Osteocyte (in vitro differentiated cells): ENCODE data around the gene ZNF48. TPM values are rescaled to one million over a fixed set of nuclear protein-coding genes. Genes with fewer than 3 reads are reported as not detected.

Experiments used
- DNase-seq: peaks from one replicate; pipeline ENCODE4 v3.0.0; 2021; ENCODE audit warnings: mixed read lengths; ENCODE audit not compliant: unreplicated experiment; ENCODE audit errors: extremely low spot score
- H3K27ac Mint-ChIP-seq: one replicate; pipeline ENCODE4 v1.8.0; 2021; ENCODE audit warnings: mild to moderate bottlenecking, mixed read lengths; ENCODE audit not compliant: unreplicated experiment
- H3K27me3 Mint-ChIP-seq: one replicate; pipeline ENCODE4 v1.8.0; 2021; ENCODE audit warnings: mixed read lengths; ENCODE audit not compliant: unreplicated experiment
- H3K36me3 Mint-ChIP-seq: one replicate; pipeline ENCODE4 v1.8.0; 2021; ENCODE audit warnings: mixed read lengths; ENCODE audit not compliant: unreplicated experiment
- H3K4me1 Mint-ChIP-seq: one replicate; pipeline ENCODE4 v1.8.0; 2021; ENCODE audit warnings: mixed read lengths; ENCODE audit not compliant: unreplicated experiment
- H3K4me3 Mint-ChIP-seq: one replicate; pipeline ENCODE4 v1.8.0; 2021; ENCODE audit warnings: mild to moderate bottlenecking, moderate library complexity, mixed read lengths; ENCODE audit not compliant: unreplicated experiment
- H3K9me3 Mint-ChIP-seq: one replicate; pipeline ENCODE4 v1.8.0; 2021; ENCODE audit warnings: mixed read lengths; ENCODE audit not compliant: unreplicated experiment
- total RNA-seq: library from RNA; stranded (reverse); gene quantifications from 2 replicates; pipeline ENCODE4 v1.2.1, GENCODE V29; 2021
- TF ChIP-seq, protein P1 (sequence below): fragments of 200-600 bp; sonication (generic); IDR thresholded peaks from 2 replicates; pipeline ENCODE4 v1.5.0; 2021; ENCODE audit warnings: antibody characterized with exemption, mild to moderate bottlenecking, moderate library complexity

ZNF48 gene
- total RNA-seq, 1 donor from 2014 or later: 13.2 TPM

DNA sequence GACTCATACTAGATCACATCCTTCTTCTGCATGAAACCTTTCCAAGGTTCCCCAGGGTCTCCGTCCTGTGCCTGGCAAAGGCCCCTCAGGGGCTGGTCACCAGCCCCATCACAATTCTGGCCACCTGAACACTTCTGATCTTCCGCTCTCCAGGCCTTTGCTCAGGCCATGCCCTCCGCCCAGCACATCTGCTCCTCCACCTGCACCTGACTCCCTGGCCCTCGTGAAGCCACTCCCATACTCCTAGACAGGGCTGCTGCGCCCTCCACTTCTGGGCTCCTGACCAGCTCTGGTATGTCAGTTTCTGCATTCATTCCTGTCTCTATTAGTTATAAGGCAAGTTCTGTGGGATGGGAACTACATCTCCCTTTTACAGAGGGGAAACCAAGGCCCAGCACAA, 22.5 kb upstream of the ZNF48 start:
- H3K9me3 Mint-ChIP-seq: no peaks in the 10 kb centered on the region
- H3K4me1 Mint-ChIP-seq: peaks cover 32% of the 10 kb centered on the region
- TF ChIP-seq, protein P1, sequence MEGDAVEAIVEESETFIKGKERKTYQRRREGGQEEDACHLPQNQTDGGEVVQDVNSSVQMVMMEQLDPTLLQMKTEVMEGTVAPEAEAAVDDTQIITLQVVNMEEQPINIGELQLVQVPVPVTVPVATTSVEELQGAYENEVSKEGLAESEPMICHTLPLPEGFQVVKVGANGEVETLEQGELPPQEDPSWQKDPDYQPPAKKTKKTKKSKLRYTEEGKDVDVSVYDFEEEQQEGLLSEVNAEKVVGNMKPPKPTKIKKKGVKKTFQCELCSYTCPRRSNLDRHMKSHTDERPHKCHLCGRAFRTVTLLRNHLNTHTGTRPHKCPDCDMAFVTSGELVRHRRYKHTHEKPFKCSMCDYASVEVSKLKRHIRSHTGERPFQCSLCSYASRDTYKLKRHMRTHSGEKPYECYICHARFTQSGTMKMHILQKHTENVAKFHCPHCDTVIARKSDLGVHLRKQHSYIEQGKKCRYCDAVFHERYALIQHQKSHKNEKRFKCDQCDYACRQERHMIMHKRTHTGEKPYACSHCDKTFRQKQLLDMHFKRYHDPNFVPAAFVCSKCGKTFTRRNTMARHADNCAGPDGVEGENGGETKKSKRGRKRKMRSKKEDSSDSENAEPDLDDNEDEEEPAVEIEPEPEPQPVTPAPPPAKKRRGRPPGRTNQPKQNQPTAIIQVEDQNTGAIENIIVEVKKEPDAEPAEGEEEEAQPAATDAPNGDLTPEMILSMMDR: no peak
- H3K4me3 Mint-ChIP-seq: peak overlapping the region; percentile 33
- no peak overlapping the region for H3K27ac Mint-ChIP-seq
- no peaks in the 10 kb centered on the region for H3K27me3 Mint-ChIP-seq
- no peaks in the 10 kb centered on the region for H3K36me3 Mint-ChIP-seq
- DNase-seq: no peak

- no peak for DNase-seq
- Mint-ChIP-seq H3K27ac (no peak within 1 kb of the TSS), H3K4me1 (peaks cover 32% of the 10 kb centered on the region), H3K4me3 (no peak within 1 kb of the TSS), H3K36me3 (no peaks in the 10 kb centered on the region), H3K9me3 (no peaks in the 10 kb centered on the region), H3K27me3 (no peaks in the 10 kb centered on the region)
- TF ChIP-seq, protein P1: no peak
Observed at GRCh38 chr16:30374538-30374937, 20.7 kb upstream of the ZNF48 start, which contains the start of gene MYL11. Gene MYL11 (plus strand): TSS chr16:30374802. CDS start chr16:30374858, 56 bp downstream.

- no peaks in the 10 kb centered on the region for H3K9me3 Mint-ChIP-seq
- no peak for DNase-seq
- no peak overlapping the region for H3K4me3 Mint-ChIP-seq
- H3K27me3 Mint-ChIP-seq: no peaks in the 10 kb centered on the region
- H3K4me1 Mint-ChIP-seq: peaks cover 38% of the 10 kb centered on the region
- TF ChIP-seq, protein P1: no peak
- H3K36me3 Mint-ChIP-seq: no peaks in the 10 kb centered on the region
- no peak overlapping the region for H3K27ac Mint-ChIP-seq
Observed at GRCh38 chr16:30375864-30376263, 19.4 kb upstream of the ZNF48 start.

GRCh38 chr16:30376461-30376902, 18.7 kb upstream of the ZNF48 start:
- H3K9me3 Mint-ChIP-seq: no peaks in the 10 kb centered on the region
- no peak overlapping the region for H3K4me3 Mint-ChIP-seq
- DNase-seq: no peak
- H3K36me3 Mint-ChIP-seq: no peaks in the 10 kb centered on the region
- TF ChIP-seq, protein P1: no peak
- no peaks in the 10 kb centered on the region for H3K27me3 Mint-ChIP-seq
- peaks cover 33% of the 10 kb centered on the region for H3K4me1 Mint-ChIP-seq
- H3K27ac Mint-ChIP-seq: no peak overlapping the region

DNA sequence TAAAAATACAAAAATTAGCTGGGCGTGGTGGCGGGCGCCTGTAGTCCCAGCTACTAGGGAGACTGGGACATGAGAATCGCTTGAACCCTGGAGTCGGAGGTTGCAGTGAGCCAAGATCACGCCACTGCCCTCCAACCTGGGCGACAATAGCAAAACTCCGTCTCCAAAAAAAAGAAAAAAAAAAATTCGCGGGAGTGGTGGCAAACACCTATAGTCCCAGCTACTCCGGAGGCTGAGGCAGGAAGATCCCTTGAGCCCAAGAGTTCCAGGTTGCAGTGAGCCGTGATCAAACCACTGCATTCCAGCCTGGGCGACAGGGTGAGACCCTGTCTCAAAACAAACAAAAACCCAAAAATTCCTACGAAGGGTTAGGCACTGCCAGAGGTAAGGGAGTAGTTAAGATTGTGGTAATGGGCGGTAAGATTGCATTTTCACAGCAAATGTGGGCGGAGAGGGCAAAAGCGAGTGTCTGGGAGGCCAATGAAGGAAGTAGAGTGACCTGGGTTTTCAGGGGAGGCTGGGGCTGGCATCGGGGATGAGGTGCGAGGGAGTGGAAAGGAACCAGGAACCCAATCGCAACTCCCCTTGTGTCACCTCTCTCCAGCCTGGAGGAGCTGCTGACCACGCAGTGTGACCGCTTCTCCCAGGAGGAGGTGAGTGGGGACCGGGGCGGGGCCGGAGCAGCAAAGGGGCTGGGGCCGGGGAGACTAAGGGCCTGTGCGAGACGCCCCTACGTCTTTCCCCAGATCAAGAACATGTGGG, 18.0 kb upstream of the ZNF48 start:
- peak overlapping the region; percentile 98 for H3K4me3 Mint-ChIP-seq
- H3K9me3 Mint-ChIP-seq: no peaks in the 10 kb centered on the region
- no peak for DNase-seq
- H3K27ac Mint-ChIP-seq: peak overlapping the region; percentile 100
- H3K27me3 Mint-ChIP-seq: no peaks in the 10 kb centered on the region
- peaks cover 30% of the 10 kb centered on the region for H3K4me1 Mint-ChIP-seq
- TF ChIP-seq, protein P1: no peak
- no peaks in the 10 kb centered on the region for H3K36me3 Mint-ChIP-seq
